BJ (cell line): Measurements from ENCODE around the gene ZNF366. TPM values are rescaled to one million over a fixed set of nuclear protein-coding genes. Genes with fewer than 3 reads are reported as not detected.

ENCODE experiments used
- CTCF ChIA-PET: fragments of 350-600 bp; formaldehyde crosslinking; extraction: SDS; loops from one replicate; lab custom pipeline; 2021; ENCODE audit warnings: antibody characterized with exemption, inconsistent platforms; lab: Yijun Ruan, JAX
- POLR2A ChIA-PET: fragments of 300-600 bp; sonication (Branson Sonifier 250); formaldehyde crosslinking; extraction: SDS; loops from one replicate; lab custom pipeline; 2021; ENCODE audit warnings: antibody characterized with exemption; lab: Charles Lee
- DNase-seq: peaks from one replicate; pipeline ENCODE4 v3.0.0-alpha.2; 2011; ENCODE audit warnings: low read depth
- H3K27me3 ChIP-seq: 2 replicates; pipeline ENCODE4 v1.6.0; 2011; ENCODE audit warnings: low read length; ENCODE audit not compliant: control insufficient read depth, insufficient read depth
- H3K36me3 ChIP-seq: 2 replicates; pipeline ENCODE4 v1.5.1; 2011; ENCODE audit warnings: low read length; ENCODE audit not compliant: control insufficient read depth, insufficient read depth
- H3K4me3 ChIP-seq: 2 replicates; pipeline ENCODE4 v1.5.1; 2011; ENCODE audit warnings: low read depth, mild to moderate bottlenecking, control low read depth, low read length
- polyA plus RNA-seq: library from polyadenylated mRNA; depleted of rRNA; stranded (reverse); fragments of >200 nt; gene quantifications from 2 replicates; pipeline ENCODE4 v1.2.3, GENCODE V29; 2011
- TF ChIP-seq, protein P1 (sequence below): IDR thresholded peaks from 2 replicates; pipeline ENCODE4 v1.5.1; 2011; ENCODE audit warnings: low read depth, mild to moderate bottlenecking, control low read depth, inconsistent platforms, low read length, moderate library complexity; ENCODE audit not compliant: insufficient read depth

Gene ZNF366
- polyA plus RNA-seq, 1 experiment, result not detected

DNA sequence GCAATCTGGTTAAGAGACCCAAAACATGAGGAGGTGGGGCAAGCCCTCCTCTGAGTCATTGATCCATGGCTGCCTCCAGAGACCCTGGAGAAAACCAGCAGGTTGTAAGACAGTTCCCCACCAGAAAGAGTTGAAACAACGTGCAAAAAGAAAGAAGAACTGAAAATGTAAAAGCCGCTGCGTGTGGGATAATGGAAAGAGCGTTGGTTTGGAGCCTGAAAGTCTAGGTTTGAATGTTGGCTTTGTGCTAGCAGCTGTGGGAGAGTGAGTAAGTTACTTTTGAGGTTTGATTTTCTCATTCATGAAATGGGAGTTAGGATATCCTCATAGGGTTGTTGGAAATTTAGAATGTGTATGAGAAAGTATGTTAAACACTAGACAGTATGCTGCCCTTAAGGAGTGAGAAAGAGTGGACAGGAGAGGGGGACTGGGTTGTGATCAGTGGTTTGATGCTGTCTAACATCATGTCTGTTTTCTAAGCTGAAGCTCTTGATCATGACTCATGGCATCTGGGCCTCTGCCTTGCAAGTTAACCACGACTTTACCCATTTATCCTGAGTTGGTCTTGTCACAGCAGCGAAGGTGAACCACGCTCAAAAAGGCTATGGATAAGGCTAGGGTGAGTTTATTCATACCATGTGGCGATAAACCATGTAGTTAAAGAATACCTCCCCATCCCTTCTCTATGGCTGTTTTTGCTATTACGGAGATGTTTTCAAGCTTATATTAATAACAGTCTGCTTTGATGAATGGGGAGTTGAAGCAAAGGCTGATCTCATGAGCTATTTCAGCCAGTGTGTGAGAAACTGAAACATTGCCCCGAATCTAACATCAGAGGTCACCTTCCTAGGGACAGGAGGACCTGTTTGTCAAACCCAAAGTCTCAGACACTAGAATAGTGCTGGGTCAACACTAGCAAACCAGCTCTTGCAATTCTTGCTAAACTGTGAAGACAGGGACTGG is 41.3 kb downstream of the ZNF366 start:
- no peaks in the 10 kb centered on the region for H3K36me3 ChIP-seq
- CTCF ChIA-PET, result interaction anchor here (1.3 to 3.2 kb wide), 2 partner anchors 11 to 21 kb away, joined by 5 to 19 read pairs; no protein-coding TSS in a partner anchor
- no peak for DNase-seq
- H3K27me3 ChIP-seq, result no peaks in the 10 kb centered on the region
- TF ChIP-seq, protein P1, sequence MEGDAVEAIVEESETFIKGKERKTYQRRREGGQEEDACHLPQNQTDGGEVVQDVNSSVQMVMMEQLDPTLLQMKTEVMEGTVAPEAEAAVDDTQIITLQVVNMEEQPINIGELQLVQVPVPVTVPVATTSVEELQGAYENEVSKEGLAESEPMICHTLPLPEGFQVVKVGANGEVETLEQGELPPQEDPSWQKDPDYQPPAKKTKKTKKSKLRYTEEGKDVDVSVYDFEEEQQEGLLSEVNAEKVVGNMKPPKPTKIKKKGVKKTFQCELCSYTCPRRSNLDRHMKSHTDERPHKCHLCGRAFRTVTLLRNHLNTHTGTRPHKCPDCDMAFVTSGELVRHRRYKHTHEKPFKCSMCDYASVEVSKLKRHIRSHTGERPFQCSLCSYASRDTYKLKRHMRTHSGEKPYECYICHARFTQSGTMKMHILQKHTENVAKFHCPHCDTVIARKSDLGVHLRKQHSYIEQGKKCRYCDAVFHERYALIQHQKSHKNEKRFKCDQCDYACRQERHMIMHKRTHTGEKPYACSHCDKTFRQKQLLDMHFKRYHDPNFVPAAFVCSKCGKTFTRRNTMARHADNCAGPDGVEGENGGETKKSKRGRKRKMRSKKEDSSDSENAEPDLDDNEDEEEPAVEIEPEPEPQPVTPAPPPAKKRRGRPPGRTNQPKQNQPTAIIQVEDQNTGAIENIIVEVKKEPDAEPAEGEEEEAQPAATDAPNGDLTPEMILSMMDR, result no peak
- POLR2A ChIA-PET, result no interaction called here
- H3K4me3 ChIP-seq, result no peak overlapping the region

DNA sequence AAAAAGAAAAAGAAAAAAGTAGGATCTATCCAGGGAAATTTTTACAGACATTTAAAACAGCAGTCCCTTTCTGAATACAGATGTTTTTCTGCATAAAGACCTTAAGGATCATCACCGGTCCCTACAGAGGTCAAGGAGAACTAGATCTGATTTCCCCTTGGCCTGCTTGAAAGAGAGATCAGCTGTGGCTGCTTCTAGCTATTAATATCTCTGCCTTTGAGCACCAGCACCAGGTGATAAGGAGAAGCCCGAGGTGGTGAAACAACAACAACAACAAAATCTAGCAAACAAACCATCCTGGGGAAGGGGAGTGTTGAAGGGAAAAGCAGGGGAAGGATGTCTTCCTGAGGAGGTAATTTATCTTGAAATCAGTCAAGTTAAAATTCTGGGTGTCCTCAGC is 42.1 kb downstream of the ZNF366 start:
- Histone ChIP-seq H3K4me3 (no peak overlapping the region), H3K36me3 (no peaks in the 10 kb centered on the region), H3K27me3 (no peaks in the 10 kb centered on the region)
- POLR2A ChIA-PET, result no interaction called here
- DNase-seq, result no peak
- CTCF ChIA-PET, result interaction anchor here (3.2 kb wide), 1 partner anchor 10 kb away, joined by 19 read pairs; no protein-coding TSS in a partner anchor
- TF ChIP-seq, protein P1, result no peak

DNA sequence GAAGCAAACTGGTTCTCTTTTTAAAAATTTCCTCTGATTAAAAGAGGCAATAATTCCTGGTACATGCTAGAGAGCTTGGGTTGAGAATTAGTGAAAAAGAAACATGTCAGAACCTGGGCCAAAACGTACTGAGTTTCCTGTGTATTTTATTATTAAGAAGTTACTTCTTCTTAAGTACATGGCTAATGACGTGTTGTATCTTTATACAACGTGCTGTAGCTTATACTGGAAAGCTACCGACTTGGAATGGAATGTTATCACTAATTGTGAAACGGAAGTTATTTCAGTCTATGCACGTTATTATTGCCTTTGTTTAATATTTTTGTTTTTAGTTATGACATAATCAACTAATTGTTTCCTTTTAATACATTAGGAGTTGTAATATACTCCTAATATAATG is 43.1 kb downstream of the ZNF366 start:
- no peak for DNase-seq
- POLR2A ChIA-PET, result no interaction called here
- no peak overlapping the region for H3K4me3 ChIP-seq
- H3K27me3 ChIP-seq, result no peaks in the 10 kb centered on the region
- CTCF ChIA-PET, result interaction anchor here (0.9 to 1.3 kb wide), 3 partner anchors 12 to 60 kb away, joined by 3 read pairs; no protein-coding TSS in a partner anchor
- H3K36me3 ChIP-seq, result no peaks in the 10 kb centered on the region
- TF ChIP-seq, protein P1, result no peak

DNA sequence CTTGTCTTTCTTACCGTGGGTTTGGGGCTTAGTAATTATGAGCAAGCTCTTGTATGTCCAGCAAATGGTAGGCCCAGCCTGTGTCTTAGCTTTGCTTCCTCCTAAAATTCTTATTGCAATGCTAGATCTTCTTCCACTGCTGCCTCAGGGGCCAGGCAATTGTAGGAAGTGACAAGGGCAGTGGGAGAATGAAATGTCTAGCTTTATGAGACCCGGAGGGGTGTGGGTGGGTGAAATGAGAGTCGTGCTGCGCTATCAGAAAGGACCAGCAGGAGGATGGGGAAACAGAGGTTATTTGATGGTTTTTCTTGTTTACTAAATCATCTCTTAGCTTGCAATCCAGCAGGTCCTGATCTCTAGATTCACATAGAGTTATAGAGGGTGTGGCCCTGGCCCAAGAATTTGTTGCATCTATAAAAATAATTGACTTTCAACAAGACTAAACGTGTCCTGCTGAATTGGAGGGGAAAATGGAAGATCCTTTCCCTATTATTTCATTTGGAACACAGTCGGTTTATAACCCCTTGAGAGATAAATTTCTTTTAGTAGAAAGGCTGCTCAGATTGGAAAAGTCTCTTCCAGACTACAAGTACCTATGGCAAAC is 43.7 kb downstream of the ZNF366 start:
- Histone ChIP-seq H3K36me3 (no peaks in the 10 kb centered on the region), H3K27me3 (no peaks in the 10 kb centered on the region), H3K4me3 (no peak overlapping the region)
- POLR2A ChIA-PET, result no interaction called here
- CTCF ChIA-PET, result interaction anchor here (0.9 to 1.3 kb wide), 3 partner anchors 12 to 61 kb away, joined by 3 read pairs; no protein-coding TSS in a partner anchor
- TF ChIP-seq, protein P1, result no peak
- no peak for DNase-seq

DNA sequence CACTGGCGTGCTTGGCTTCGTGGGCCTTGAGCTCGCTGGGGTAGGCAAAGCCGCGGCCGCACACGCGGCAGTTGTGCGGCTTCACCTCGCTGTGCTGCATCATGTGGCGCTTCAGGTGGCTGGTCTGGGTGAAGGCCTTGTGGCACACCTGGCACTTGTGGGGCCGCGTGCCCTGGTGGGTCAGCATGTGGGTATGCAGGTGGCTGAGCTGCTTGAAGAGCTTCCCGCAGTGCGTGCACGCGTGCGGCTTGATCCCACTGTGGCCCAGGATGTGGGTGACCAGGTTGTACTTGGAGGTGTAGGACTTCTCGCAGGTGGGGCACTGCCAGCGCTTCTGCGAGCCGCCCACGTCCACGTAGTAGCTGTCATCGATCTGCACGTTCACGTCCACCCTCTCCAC is 46.8 kb downstream of the ZNF366 start:
- DNase-seq, result no peak
- no peaks in the 10 kb centered on the region for H3K27me3 ChIP-seq
- ChIA-PET POLR2A (no interaction called here), CTCF (no interaction called here)
- TF ChIP-seq, protein P1, result no peak
- H3K36me3 ChIP-seq, result no peaks in the 10 kb centered on the region
- H3K4me3 ChIP-seq, result no peak overlapping the region
